Peyer's patch (tissue), 4 donors: ENCODE data around the gene DEFB126.

Experiments used
- POLR2A ChIP-seq, 2 donors: fragments of 450-650 bp; IDR thresholded peaks; one replicate each; pipeline ENCODE4 v1.5.1; 2017; ENCODE audit warnings: antibody characterized with exemption in 2 of 2, mild to moderate bottlenecking in 2 of 2, moderate library complexity in 2 of 2
- TF ChIP-seq, protein P1 (sequence below), 6 experiments: fragments of 450-650 bp in 4 of 6; fragments of 200-600 bp in 2 of 6; sonication (generic) in 1 of 6; IDR thresholded peaks; one replicate each; pipeline ENCODE4 v1.5.1; 2017 to 2019; ENCODE audit warnings: antibody characterized with exemption in 6 of 6, mild to moderate bottlenecking in 3 of 6, moderate library complexity in 1 of 6

DNA sequence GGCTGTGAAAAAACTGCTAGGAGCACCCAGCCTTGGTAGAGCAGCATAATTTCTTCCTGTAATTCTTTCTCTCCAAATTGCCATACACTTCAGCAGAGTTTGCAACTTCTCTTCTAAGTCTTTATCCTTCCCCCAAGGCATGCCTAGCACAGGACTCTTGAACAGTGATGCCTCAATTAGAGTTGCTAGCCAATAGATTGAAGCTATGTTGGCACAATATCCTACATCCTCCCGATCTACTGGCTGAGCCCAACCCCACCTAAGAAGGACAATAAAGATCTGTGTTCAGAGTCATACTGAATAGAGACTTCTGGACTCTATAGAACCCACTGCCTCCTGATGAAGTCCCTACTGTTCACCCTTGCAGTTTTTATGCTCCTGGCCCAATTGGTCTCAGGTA is at the start of gene DEFB126:
- TF ChIP-seq, protein P1, sequence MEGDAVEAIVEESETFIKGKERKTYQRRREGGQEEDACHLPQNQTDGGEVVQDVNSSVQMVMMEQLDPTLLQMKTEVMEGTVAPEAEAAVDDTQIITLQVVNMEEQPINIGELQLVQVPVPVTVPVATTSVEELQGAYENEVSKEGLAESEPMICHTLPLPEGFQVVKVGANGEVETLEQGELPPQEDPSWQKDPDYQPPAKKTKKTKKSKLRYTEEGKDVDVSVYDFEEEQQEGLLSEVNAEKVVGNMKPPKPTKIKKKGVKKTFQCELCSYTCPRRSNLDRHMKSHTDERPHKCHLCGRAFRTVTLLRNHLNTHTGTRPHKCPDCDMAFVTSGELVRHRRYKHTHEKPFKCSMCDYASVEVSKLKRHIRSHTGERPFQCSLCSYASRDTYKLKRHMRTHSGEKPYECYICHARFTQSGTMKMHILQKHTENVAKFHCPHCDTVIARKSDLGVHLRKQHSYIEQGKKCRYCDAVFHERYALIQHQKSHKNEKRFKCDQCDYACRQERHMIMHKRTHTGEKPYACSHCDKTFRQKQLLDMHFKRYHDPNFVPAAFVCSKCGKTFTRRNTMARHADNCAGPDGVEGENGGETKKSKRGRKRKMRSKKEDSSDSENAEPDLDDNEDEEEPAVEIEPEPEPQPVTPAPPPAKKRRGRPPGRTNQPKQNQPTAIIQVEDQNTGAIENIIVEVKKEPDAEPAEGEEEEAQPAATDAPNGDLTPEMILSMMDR (IDR thresholded peaks at IDR 0.05) = no peak
- no peak for TF ChIP-seq POLR2A (IDR thresholded peaks at IDR 0.05)
